ENCODE results near the gene EPRS1.

The EPRS1 gene

DNA sequence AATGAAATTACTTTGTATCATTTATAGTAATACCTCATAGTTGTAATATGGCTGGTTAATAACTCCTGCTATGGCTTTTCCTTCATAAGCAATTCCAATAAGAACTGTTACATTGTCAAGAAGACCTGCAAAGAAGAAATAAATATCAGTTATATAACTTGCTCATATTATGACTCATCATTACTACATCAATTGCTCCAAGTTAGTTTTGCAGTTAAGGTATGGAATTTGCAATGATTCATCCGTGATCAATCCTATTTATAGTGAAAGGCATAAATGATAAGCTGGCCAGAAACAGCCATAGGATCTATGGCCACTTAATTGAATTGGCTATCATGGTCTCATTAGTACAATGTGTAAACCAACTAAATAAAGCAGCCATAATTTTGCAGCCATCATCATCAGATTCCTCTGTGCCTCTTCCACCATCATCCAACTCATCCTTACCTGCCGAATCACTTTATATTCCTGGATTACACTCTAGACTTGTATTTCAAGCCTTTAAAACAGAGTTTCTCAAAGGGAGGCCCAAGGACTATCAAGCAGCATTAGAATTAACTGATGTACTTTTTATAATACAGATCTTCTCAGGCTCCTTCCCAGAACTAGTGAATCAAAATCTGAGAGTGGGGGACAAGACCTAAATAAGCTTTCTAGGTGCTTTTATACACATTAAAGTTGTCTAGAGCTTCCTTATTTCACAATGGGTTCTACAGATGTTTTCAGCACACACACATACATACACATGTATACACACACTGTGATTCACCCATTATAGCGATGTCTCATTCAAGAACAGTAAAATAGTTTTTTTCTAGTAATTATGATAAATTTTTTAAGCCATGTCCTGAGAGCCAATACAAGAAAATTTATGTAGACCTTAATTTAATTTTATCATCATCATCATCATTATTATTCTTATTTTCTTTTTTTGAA is 21.2 kb upstream of the EPRS1 start:
- no peaks in the 10 kb centered on the region for H3K9me3 ChIP-seq (ENCODE audit: control insufficient read depth, low read length)
- no peak overlapping the region for H3K4me2 ChIP-seq (ENCODE audit: low read length)
- no peak overlapping the region for H3K27ac ChIP-seq
- TF ChIP-seq CTCF (IDR thresholded peaks at IDR 0.05), result no peak
- no peaks in the 10 kb centered on the region for H3K4me1 ChIP-seq
- H3K79me2 ChIP-seq, result no peaks in the 10 kb centered on the region
- no peak overlapping the region for H3K4me3 ChIP-seq (ENCODE audit: low read depth, low read length)
- H3K9ac ChIP-seq, result no peak overlapping the region
- no peaks in the 10 kb centered on the region for H3K27me3 ChIP-seq (ENCODE audit: control insufficient read depth, insufficient read depth, low read length)
- H3K36me3 ChIP-seq (ENCODE audit: control insufficient read depth, insufficient read depth, low read length), result no peaks in the 10 kb centered on the region
- no peak overlapping the region for H2AFZ ChIP-seq

GRCh38 chr1:220062629-220063028 is 16.3 kb upstream of the EPRS1 start:
- H3K79me2 ChIP-seq, result no peaks in the 10 kb centered on the region
- TF ChIP-seq CTCF (IDR thresholded peaks at IDR 0.05), result no peak
- no peaks in the 10 kb centered on the region for H3K36me3 ChIP-seq (ENCODE audit: control insufficient read depth, insufficient read depth, low read length)
- H2AFZ ChIP-seq, result no peak overlapping the region
- H3K4me3 ChIP-seq (ENCODE audit: low read depth, low read length), result no peak overlapping the region
- H3K9ac ChIP-seq, result no peak overlapping the region
- H3K4me1 ChIP-seq, result no peaks in the 10 kb centered on the region
- H3K27me3 ChIP-seq (ENCODE audit: control insufficient read depth, insufficient read depth, low read length), result no peaks in the 10 kb centered on the region
- no peak overlapping the region for H3K4me2 ChIP-seq (ENCODE audit: low read length)
- H3K9me3 ChIP-seq (ENCODE audit: control insufficient read depth, low read length), result no peaks in the 10 kb centered on the region
- H3K27ac ChIP-seq, result no peak overlapping the region

DNA sequence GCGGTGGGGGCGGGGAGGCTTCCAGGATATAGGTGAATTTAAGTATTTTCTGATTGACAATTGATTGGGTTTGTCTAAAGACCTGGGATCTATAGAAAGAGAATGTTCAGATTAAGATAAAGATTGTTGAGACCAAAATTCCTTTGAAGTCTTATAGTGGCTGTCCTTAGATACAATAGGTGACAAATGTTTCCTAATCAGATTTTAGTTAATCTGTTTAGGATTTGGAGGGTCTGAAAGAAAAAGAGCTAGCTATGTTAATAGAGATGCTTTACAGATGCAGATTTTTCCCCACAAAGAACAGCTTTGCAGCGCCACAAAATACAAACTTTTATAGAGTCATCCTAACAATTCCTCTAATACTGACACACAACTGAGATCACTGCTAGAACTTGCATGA is 14.6 kb upstream of the EPRS1 start:
- Histone ChIP-seq H3K4me3 (ENCODE audit: low read depth, low read length) (no peak overlapping the region), H3K4me2 (ENCODE audit: low read length) (no peak overlapping the region), H3K79me2 (no peaks in the 10 kb centered on the region), H3K36me3 (ENCODE audit: control insufficient read depth, insufficient read depth, low read length) (no peaks in the 10 kb centered on the region), H3K27ac (no peak overlapping the region), H3K27me3 (ENCODE audit: control insufficient read depth, insufficient read depth, low read length) (no peaks in the 10 kb centered on the region), H2AFZ (no peak overlapping the region), H3K9ac (no peak overlapping the region), H3K4me1 (no peaks in the 10 kb centered on the region), H3K9me3 (ENCODE audit: control insufficient read depth, low read length) (no peaks in the 10 kb centered on the region)
- TF ChIP-seq CTCF (IDR thresholded peaks at IDR 0.05), result no peak

DNA sequence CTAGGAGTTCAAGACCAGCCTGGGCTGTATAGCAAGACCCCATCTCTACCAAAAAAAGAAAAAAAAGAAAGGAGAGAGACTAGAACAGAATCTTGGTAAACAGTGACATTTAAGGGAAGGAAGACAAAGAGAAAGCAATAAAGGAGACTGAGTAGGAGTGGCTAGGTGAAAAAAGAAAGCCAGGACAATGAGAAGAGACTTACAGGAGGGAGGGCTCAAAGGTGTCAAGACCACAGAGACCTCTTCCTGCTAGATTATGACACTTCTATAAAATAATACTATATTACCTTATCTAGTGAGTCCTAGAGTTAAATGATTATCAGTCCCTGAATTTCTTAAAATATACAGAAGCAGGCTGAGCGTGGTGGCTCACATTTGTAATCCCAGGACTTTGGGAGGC is 10.1 kb upstream of the EPRS1 start:
- no peak overlapping the region for H3K27ac ChIP-seq
- TF ChIP-seq CTCF (IDR thresholded peaks at IDR 0.05), result no peak
- H3K4me2 ChIP-seq (ENCODE audit: low read length), result no peak overlapping the region
- H3K9ac ChIP-seq, result no peak overlapping the region
- H3K79me2 ChIP-seq, result no peaks in the 10 kb centered on the region
- no peaks in the 10 kb centered on the region for H3K27me3 ChIP-seq (ENCODE audit: control insufficient read depth, insufficient read depth, low read length)
- no peak overlapping the region for H3K4me3 ChIP-seq (ENCODE audit: low read depth, low read length)
- H3K36me3 ChIP-seq (ENCODE audit: control insufficient read depth, insufficient read depth, low read length), result no peaks in the 10 kb centered on the region
- no peaks in the 10 kb centered on the region for H3K4me1 ChIP-seq
- H2AFZ ChIP-seq, result no peak overlapping the region
- H3K9me3 ChIP-seq (ENCODE audit: control insufficient read depth, low read length), result no peaks in the 10 kb centered on the region
